Activated CD4-positive, alpha-beta T cell treated with anti-CD3 and anti-CD28 coated beads for 36 hours (primary cell): Measurements from ENCODE around the gene SGCD. TPM values are rescaled to one million over a fixed set of nuclear protein-coding genes. Genes with fewer than 3 reads are reported as not detected.

Experiments
- ATAC-seq: fragments of 200-7000 bp; cut with Tn5 transposase; one replicate; pipeline ENCODE4 v1.10.0; 2021; ENCODE audit warnings: mild to moderate bottlenecking, moderate library complexity
- CTCF ChIA-PET: fragments of 350-600 bp; sonication (Branson Sonifier 250); formaldehyde crosslinking; loops from one replicate; lab custom pipeline; 2021; ENCODE audit warnings: antibody characterized with exemption; lab: Charles Lee
- POLR2A ChIA-PET: fragments of 350-600 bp; sonication (Branson Sonifier 250); formaldehyde crosslinking; loops from one replicate; lab custom pipeline; 2021; ENCODE audit warnings: antibody characterized with exemption, inconsistent platforms; lab: Charles Lee
- DNase-seq: peaks from one replicate; pipeline ENCODE4 v3.0.0-alpha.2; 2020
- H3K27ac Mint-ChIP-seq: one replicate; pipeline ENCODE4 v1.8.0; 2021; ENCODE audit warnings: mixed read lengths
- H3K27me3 Mint-ChIP-seq: one replicate; pipeline ENCODE4 v1.8.0; 2021; ENCODE audit warnings: mixed read lengths
- H3K36me3 Mint-ChIP-seq: one replicate; pipeline ENCODE4 v1.8.0; 2021; ENCODE audit warnings: low read depth, mixed read lengths
- H3K4me1 Mint-ChIP-seq: one replicate; pipeline ENCODE4 v1.8.0; 2021; ENCODE audit warnings: mixed read lengths
- H3K4me3 Mint-ChIP-seq: one replicate; pipeline ENCODE4 v1.8.0; 2021; ENCODE audit warnings: mild to moderate bottlenecking, moderate library complexity, mixed read lengths
- H3K9me3 Mint-ChIP-seq: one replicate; pipeline ENCODE4 v1.8.0; 2021; ENCODE audit warnings: low read depth, mixed read lengths
- intact Hi-C, 2 experiments: fragments of 100-400 bp; cut with DNase I in 1 of 2; cut with micrococcal nuclease in 1 of 2; formaldehyde crosslinking; loops; one replicate each; pipeline versions ENCODE4 v1.14.2 to v1.15.1; 2022 to 2024; cut with DNase I, micrococcal nuclease
- total RNA-seq, 2 experiments: library from RNA; stranded (reverse); gene quantifications; one replicate each; pipeline ENCODE4 v1.2.3, GENCODE V29; 2021

Gene SGCD
- total RNA-seq, 2 experiments from 2014 or later, result not detected

- intact Hi-C loops, result loop anchor here in 1 of 2 experiments (10.0 kb wide), 1 partner anchor 445 kb away; no protein-coding TSS in a partner anchor
- Mint-ChIP-seq H3K27ac (peak overlapping the region; percentile 69), H3K9me3 (peaks cover 3% of the 10 kb centered on the region), H3K4me3 (no peak overlapping the region), H3K36me3 (no peaks in the 10 kb centered on the region), H3K27me3 (peaks cover 8% of the 10 kb centered on the region), H3K4me1 (peaks cover 3% of the 10 kb centered on the region)
- ATAC-seq (peak; percentile 93), DNase-seq (peak; percentile 67)
- POLR2A ChIA-PET, result interaction anchor here (0.7 kb wide), 1 partner anchor 37 kb away, joined by 3 read pairs; no protein-coding TSS in a partner anchor
- CTCF ChIA-PET, result no interaction called here
These were observed 152.9 kb downstream of the SGCD start for GRCh38 chr5:156479849-156480248.

- Mint-ChIP-seq H3K9me3 (peaks cover 3% of the 10 kb centered on the region), H3K36me3 (no peaks in the 10 kb centered on the region), H3K27ac (no peak overlapping the region), H3K27me3 (peaks cover 6% of the 10 kb centered on the region), H3K4me1 (peaks cover 3% of the 10 kb centered on the region), H3K4me3 (no peak overlapping the region)
- no peak for ATAC-seq
- ChIA-PET CTCF (no interaction called here), POLR2A (no interaction called here)
- intact Hi-C loops, result no loop called here
- no peak for DNase-seq
These were observed 154.8 kb downstream of the SGCD start for GRCh38 chr5:156481741-156482140.

GRCh38 chr5:156482818-156483217, 155.9 kb downstream of the SGCD start:
- ATAC-seq (no peak), DNase-seq (no peak)
- H3K36me3 Mint-ChIP-seq, result peaks cover 3% of the 10 kb centered on the region
- intact Hi-C loops, result no loop called here
- H3K9me3 Mint-ChIP-seq, result peaks cover 9% of the 10 kb centered on the region
- H3K27me3 Mint-ChIP-seq, result peaks cover 8% of the 10 kb centered on the region
- no peak overlapping the region for H3K4me3 Mint-ChIP-seq
- POLR2A ChIA-PET, result no interaction called here
- no peak overlapping the region for H3K27ac Mint-ChIP-seq
- peaks cover 3% of the 10 kb centered on the region for H3K4me1 Mint-ChIP-seq
- CTCF ChIA-PET, result no interaction called here

- H3K4me3 Mint-ChIP-seq, result no peak overlapping the region
- peaks cover 15% of the 10 kb centered on the region for H3K9me3 Mint-ChIP-seq
- DNase-seq, result no peak
- POLR2A ChIA-PET, result no interaction called here
- no peak overlapping the region for H3K27ac Mint-ChIP-seq
- intact Hi-C loops, result no loop called here
- peaks cover 6% of the 10 kb centered on the region for H3K27me3 Mint-ChIP-seq
- peaks cover 3% of the 10 kb centered on the region for H3K36me3 Mint-ChIP-seq
- no peak for ATAC-seq
- H3K4me1 Mint-ChIP-seq, result no peaks in the 10 kb centered on the region
- CTCF ChIA-PET, result no interaction called here
These were observed 159.7 kb downstream of the SGCD start for GRCh38 chr5:156486394-156487238.

- Mint-ChIP-seq H3K27me3 (peaks cover 2% of the 10 kb centered on the region), H3K27ac (no peak overlapping the region), H3K9me3 (peaks cover 12% of the 10 kb centered on the region), H3K36me3 (peaks cover 3% of the 10 kb centered on the region), H3K4me3 (no peak overlapping the region), H3K4me1 (no peaks in the 10 kb centered on the region)
- ATAC-seq, result no peak
- intact Hi-C loops, result no loop called here
- CTCF ChIA-PET, result no interaction called here
- POLR2A ChIA-PET, result no interaction called here
- no peak for DNase-seq
These were observed 164.8 kb downstream of the SGCD start for GRCh38 chr5:156491766-156492165.

GRCh38 chr5:156496291-156496690, 169.3 kb downstream of the SGCD start:
- DNase-seq (no peak), ATAC-seq (no peak)
- CTCF ChIA-PET, result no interaction called here
- intact Hi-C loops, result no loop called here
- no peak overlapping the region for H3K27ac Mint-ChIP-seq
- no peaks in the 10 kb centered on the region for H3K9me3 Mint-ChIP-seq
- H3K36me3 Mint-ChIP-seq, result no peaks in the 10 kb centered on the region
- H3K4me3 Mint-ChIP-seq, result no peak overlapping the region
- POLR2A ChIA-PET, result no interaction called here
- no peaks in the 10 kb centered on the region for H3K4me1 Mint-ChIP-seq
- peaks cover 4% of the 10 kb centered on the region for H3K27me3 Mint-ChIP-seq

GRCh38 chr5:156497804-156498208, 170.8 kb downstream of the SGCD start:
- Mint-ChIP-seq H3K9me3 (no peaks in the 10 kb centered on the region), H3K27ac (no peak overlapping the region), H3K4me1 (no peaks in the 10 kb centered on the region), H3K36me3 (no peaks in the 10 kb centered on the region), H3K27me3 (peaks cover 4% of the 10 kb centered on the region), H3K4me3 (no peak overlapping the region)
- CTCF ChIA-PET, result no interaction called here
- no peak for ATAC-seq
- intact Hi-C loops, result no loop called here
- DNase-seq, result no peak
- POLR2A ChIA-PET, result no interaction called here

- Mint-ChIP-seq H3K27ac (no peak overlapping the region), H3K36me3 (no peaks in the 10 kb centered on the region), H3K4me1 (no peaks in the 10 kb centered on the region), H3K27me3 (peaks cover 4% of the 10 kb centered on the region), H3K9me3 (no peaks in the 10 kb centered on the region), H3K4me3 (no peak overlapping the region)
- intact Hi-C loops, result no loop called here
- POLR2A ChIA-PET, result interaction anchor here (0.5 kb wide), 1 partner anchor 70 kb away, joined by 3 read pairs; no protein-coding TSS in a partner anchor
- no peak for DNase-seq
- CTCF ChIA-PET, result no interaction called here
- no peak for ATAC-seq
These were observed 171.4 kb downstream of the SGCD start for GRCh38 chr5:156498226-156498980.

- Mint-ChIP-seq H3K36me3 (no peaks in the 10 kb centered on the region), H3K9me3 (no peaks in the 10 kb centered on the region), H3K4me3 (no peak overlapping the region), H3K4me1 (no peaks in the 10 kb centered on the region), H3K27me3 (peaks cover 4% of the 10 kb centered on the region), H3K27ac (no peak overlapping the region)
- intact Hi-C loops, result no loop called here
- DNase-seq (no peak), ATAC-seq (no peak)
- CTCF ChIA-PET, result no interaction called here
- POLR2A ChIA-PET, result no interaction called here
These were observed 173.8 kb downstream of the SGCD start for GRCh38 chr5:156500755-156501154.

- no peaks in the 10 kb centered on the region for H3K36me3 Mint-ChIP-seq
- no peak overlapping the region for H3K27ac Mint-ChIP-seq
- H3K4me1 Mint-ChIP-seq, result no peaks in the 10 kb centered on the region
- peaks cover 3% of the 10 kb centered on the region for H3K27me3 Mint-ChIP-seq
- intact Hi-C loops, result no loop called here
- ChIA-PET POLR2A (no interaction called here), CTCF (no interaction called here)
- no peaks in the 10 kb centered on the region for H3K9me3 Mint-ChIP-seq
- ATAC-seq (no peak), DNase-seq (no peak)
- no peak overlapping the region for H3K4me3 Mint-ChIP-seq
These were observed 178.1 kb downstream of the SGCD start for GRCh38 chr5:156505101-156505500.

- Mint-ChIP-seq H3K4me1 (no peaks in the 10 kb centered on the region), H3K9me3 (no peaks in the 10 kb centered on the region), H3K27ac (no peak overlapping the region), H3K4me3 (no peak overlapping the region), H3K36me3 (no peaks in the 10 kb centered on the region), H3K27me3 (peaks cover 5% of the 10 kb centered on the region)
- intact Hi-C loops, result no loop called here
- POLR2A ChIA-PET, result no interaction called here
- ATAC-seq, result no peak
- DNase-seq, result no peak
- CTCF ChIA-PET, result no interaction called here
These were observed 186.3 kb downstream of the SGCD start for GRCh38 chr5:156513123-156513815.
